Effector memory CD4-positive, alpha-beta T cell (primary cell): ENCODE results near the gene LHX3.

Experiments
- DNase-seq, 3 donors: peaks; one replicate each; pipeline ENCODE4 v3.0.0-alpha.2; 2020
- H3K27ac ChIP-seq: 2 replicates; pipeline ENCODE4 v1.7.0; 2013; ENCODE audit warnings: mild to moderate bottlenecking, low read length, moderate library complexity; ENCODE audit not compliant: insufficient read depth, poor library complexity, severe bottlenecking
- H3K27me3 ChIP-seq: replicated peaks from 2 replicates; pipeline ENCODE4 v1.7.0; 2013; ENCODE audit warnings: mild to moderate bottlenecking, low read length; ENCODE audit not compliant: insufficient read depth, control insufficient read depth, poor library complexity, severe bottlenecking
- H3K36me3 ChIP-seq: 2 replicates; pipeline ENCODE4 v1.7.0; 2013; ENCODE audit warnings: mild to moderate bottlenecking, low read length, moderate library complexity; ENCODE audit not compliant: control insufficient read depth, insufficient read depth
- H3K4me1 ChIP-seq: 2 replicates; pipeline ENCODE4 v1.7.0; 2013; ENCODE audit warnings: low read length, mild to moderate bottlenecking; ENCODE audit not compliant: control insufficient read depth, insufficient read depth, poor library complexity, severe bottlenecking
- H3K4me3 ChIP-seq: 2 replicates; pipeline ENCODE4 v1.7.0; 2013; ENCODE audit warnings: low read length, low read depth, mild to moderate bottlenecking; ENCODE audit not compliant: insufficient read depth, poor library complexity, severe bottlenecking
- H3K9me3 ChIP-seq: 2 replicates; pipeline ENCODE4 v1.7.0; 2013; ENCODE audit warnings: mild to moderate bottlenecking, low read length, moderate library complexity; ENCODE audit not compliant: control insufficient read depth

Gene LHX3

GRCh38 chr9:136199391-136200288 is 5.3 kb downstream of the LHX3 start:
- Histone ChIP-seq H3K36me3 (no peaks in the 10 kb centered on the region), H3K4me1 (peaks cover 2% of the 10 kb centered on the region), H3K27ac (no peak overlapping the region), H3K4me3 (no peak overlapping the region), H3K27me3 (peaks cover 64% of the 10 kb centered on the region), H3K9me3 (no peaks in the 10 kb centered on the region)
- DNase-seq, result no peak

- H3K27me3 ChIP-seq, result peaks cover 58% of the 10 kb centered on the region
- H3K9me3 ChIP-seq, result no peaks in the 10 kb centered on the region
- no peak overlapping the region for H3K27ac ChIP-seq
- H3K4me3 ChIP-seq, result no peak overlapping the region
- DNase-seq, result no peak
- no peaks in the 10 kb centered on the region for H3K36me3 ChIP-seq
- H3K4me1 ChIP-seq, result peaks cover under 1% of the 10 kb centered on the region
Measured at GRCh38 chr9:136198605-136199083, 6.3 kb downstream of the LHX3 start.

- Histone ChIP-seq H3K9me3 (no peaks in the 10 kb centered on the region), H3K4me3 (no peak overlapping the region), H3K27ac (no peak overlapping the region), H3K27me3 (peaks cover 63% of the 10 kb centered on the region), H3K36me3 (no peaks in the 10 kb centered on the region), H3K4me1 (no peaks in the 10 kb centered on the region)
- DNase-seq, result no peak
Measured at GRCh38 chr9:136197930-136198604, 6.9 kb downstream of the LHX3 start.

GRCh38 chr9:136197084-136197875 is 7.6 kb downstream of the LHX3 start:
- no peaks in the 10 kb centered on the region for H3K36me3 ChIP-seq
- no peak for DNase-seq
- H3K4me3 ChIP-seq, result no peak overlapping the region
- no peaks in the 10 kb centered on the region for H3K9me3 ChIP-seq
- H3K27me3 ChIP-seq, result peaks cover 67% of the 10 kb centered on the region
- no peaks in the 10 kb centered on the region for H3K4me1 ChIP-seq
- H3K27ac ChIP-seq, result no peak overlapping the region

GRCh38 chr9:136196404-136197083 is 8.4 kb downstream of the LHX3 start:
- Histone ChIP-seq H3K36me3 (no peaks in the 10 kb centered on the region), H3K27me3 (peaks cover 69% of the 10 kb centered on the region), H3K27ac (no peak overlapping the region)

GRCh38 chr9:136194540-136194939 is 10.4 kb downstream of the LHX3 start:
- no peak overlapping the region for H3K27ac ChIP-seq
- no peak for DNase-seq
- no peaks in the 10 kb centered on the region for H3K9me3 ChIP-seq
- peaks cover 70% of the 10 kb centered on the region for H3K27me3 ChIP-seq
- no peak overlapping the region for H3K4me3 ChIP-seq
- H3K36me3 ChIP-seq, result no peaks in the 10 kb centered on the region
- no peaks in the 10 kb centered on the region for H3K4me1 ChIP-seq

More at GRCh38 chr9:136196404-136197083, 8.4 kb downstream of the LHX3 start:
- no peaks in the 10 kb centered on the region for H3K9me3 ChIP-seq
- no peaks in the 10 kb centered on the region for H3K4me1 ChIP-seq
- no peak for DNase-seq
- H3K4me3 ChIP-seq, result no peak overlapping the region

GRCh38 chr9:136193891-136194279 is 11.0 kb downstream of the LHX3 start:
- H3K36me3 ChIP-seq, result no peaks in the 10 kb centered on the region
- DNase-seq, result no peak
- no peak overlapping the region for H3K4me3 ChIP-seq
- no peak overlapping the region for H3K27ac ChIP-seq
- no peaks in the 10 kb centered on the region for H3K4me1 ChIP-seq
- peaks cover 66% of the 10 kb centered on the region for H3K27me3 ChIP-seq
- no peaks in the 10 kb centered on the region for H3K9me3 ChIP-seq

GRCh38 chr9:136193127-136193890 is 11.6 kb downstream of the LHX3 start:
- H3K27me3 ChIP-seq, result peaks cover 61% of the 10 kb centered on the region

More at GRCh38 chr9:136193127-136193890, 11.6 kb downstream of the LHX3 start:
- Histone ChIP-seq H3K4me1 (no peaks in the 10 kb centered on the region), H3K4me3 (no peak overlapping the region), H3K27ac (no peak overlapping the region), H3K9me3 (no peaks in the 10 kb centered on the region), H3K36me3 (no peaks in the 10 kb centered on the region)
- no peak for DNase-seq
